GM19324 (cell line): ENCODE measurements around the gene SLC44A1.

Experiments used
- ATAC-seq: cut with Tn5 transposase; IDR thresholded peaks from one replicate; pipeline ENCODE4 v1.9.1; 2021; ENCODE audit warnings: mild to moderate bottlenecking, moderate library complexity; ENCODE audit not compliant: unreplicated experiment, low FRiP score

The SLC44A1 gene

DNA sequence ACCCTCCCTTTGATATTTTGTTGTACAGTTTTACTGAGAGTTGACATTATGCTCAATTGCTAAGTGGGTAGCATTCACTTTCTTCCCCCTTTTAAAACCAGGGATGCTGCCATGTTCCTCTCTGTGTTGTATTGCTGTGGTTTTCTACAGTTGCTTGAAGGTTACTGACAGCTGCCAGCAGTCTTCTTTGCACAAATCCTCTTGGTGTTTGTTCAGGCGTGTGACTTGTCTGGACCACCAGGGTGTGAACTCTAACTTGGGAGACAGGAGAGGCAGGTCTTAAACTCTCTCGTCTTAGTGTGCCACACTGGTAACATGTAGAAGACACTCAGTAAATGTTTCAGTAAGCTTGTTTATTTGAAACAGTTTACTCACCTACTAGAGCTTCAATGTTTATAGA lies 25.1 kb downstream of the SLC44A1 start:
- ATAC-seq: no peak

DNA sequence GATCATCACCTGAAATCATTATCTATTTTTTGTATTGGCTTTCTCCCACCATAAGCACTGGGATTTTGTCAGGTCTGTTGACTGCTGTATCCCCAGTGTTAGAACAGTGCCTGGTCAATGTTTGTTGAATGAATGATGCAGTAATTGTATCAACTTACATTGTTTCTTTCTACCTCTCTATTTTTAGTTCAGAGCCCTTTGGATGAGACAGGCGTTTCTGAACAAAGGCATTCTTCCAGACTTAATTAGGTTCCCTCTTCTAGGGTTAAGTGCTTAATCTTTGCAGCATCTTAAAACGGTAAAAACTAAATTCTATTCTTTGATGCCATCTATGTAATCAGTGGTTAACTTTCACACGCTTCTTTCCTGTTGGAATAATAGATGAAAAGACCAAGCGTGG lies 26.3 kb downstream of the SLC44A1 start:
- no peak for ATAC-seq

GRCh38 chr9:105273731-105274130 lies 29.3 kb downstream of the SLC44A1 start:
- no peak for ATAC-seq

GRCh38 chr9:105275111-105275510 lies 30.7 kb downstream of the SLC44A1 start:
- ATAC-seq: no peak

DNA sequence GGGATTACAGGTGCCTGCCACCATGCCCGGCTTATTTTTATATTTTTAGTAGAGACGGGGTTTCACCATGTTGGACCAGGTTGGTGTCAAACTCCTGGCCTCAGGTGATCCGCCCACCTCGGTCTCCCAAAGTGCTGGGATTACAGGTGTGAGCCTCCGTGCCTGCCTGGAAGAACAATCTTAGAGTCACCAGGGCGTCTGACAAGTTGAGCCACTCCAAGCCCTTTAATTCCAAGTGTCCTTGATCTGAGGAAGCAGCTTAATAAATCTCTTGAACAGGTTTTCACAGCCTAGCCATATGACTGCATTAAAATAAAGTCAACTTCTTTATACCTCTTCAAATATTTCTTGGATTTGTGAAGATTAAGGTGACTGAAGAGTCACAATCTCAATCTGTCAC lies 31.5 kb downstream of the SLC44A1 start:
- ATAC-seq: no peak

GRCh38 chr9:105278751-105279150 lies 34.3 kb downstream of the SLC44A1 start:
- no peak for ATAC-seq

DNA sequence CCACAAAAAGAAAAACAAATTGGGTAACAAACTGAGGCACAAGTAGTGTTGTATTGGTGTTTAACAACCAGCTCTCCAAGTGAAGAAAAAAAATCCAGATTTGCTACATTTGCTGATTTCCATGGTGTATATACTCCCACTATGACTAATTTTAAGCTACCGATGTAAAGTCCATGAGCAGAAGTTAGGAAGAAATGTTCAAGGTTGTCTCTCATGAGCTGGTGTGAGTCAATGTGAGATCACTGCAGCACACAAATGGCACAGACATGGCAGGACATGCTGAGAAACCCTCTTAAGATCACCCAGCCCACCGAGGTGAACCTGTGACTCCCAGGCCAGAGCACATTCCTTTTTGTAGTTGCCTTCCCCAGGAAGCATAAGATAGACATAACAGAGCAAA lies 36.2 kb downstream of the SLC44A1 start:
- ATAC-seq: no peak

DNA sequence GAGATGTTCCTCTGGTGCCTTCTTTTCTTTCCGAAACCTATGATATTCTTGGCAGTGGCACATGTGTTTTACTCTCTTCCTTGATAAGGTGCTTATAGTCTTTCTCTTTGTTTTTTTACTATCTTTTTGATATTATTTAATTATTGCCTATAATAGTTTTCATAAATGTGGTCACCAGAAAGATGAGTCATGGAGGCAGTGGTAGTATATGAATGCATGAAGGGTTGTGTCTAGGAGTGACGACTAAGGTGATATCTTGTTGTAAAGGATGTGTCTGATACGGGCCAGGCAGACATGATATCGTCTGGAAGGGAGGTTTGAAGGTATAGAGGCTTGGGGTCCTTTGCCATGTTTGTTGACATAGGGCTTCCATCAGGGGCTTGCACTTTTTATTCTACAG lies 36.8 kb downstream of the SLC44A1 start:
- ATAC-seq: no peak

- ATAC-seq: no peak
These were observed 37.5 kb downstream of the SLC44A1 start for GRCh38 chr9:105281926-105282325.

DNA sequence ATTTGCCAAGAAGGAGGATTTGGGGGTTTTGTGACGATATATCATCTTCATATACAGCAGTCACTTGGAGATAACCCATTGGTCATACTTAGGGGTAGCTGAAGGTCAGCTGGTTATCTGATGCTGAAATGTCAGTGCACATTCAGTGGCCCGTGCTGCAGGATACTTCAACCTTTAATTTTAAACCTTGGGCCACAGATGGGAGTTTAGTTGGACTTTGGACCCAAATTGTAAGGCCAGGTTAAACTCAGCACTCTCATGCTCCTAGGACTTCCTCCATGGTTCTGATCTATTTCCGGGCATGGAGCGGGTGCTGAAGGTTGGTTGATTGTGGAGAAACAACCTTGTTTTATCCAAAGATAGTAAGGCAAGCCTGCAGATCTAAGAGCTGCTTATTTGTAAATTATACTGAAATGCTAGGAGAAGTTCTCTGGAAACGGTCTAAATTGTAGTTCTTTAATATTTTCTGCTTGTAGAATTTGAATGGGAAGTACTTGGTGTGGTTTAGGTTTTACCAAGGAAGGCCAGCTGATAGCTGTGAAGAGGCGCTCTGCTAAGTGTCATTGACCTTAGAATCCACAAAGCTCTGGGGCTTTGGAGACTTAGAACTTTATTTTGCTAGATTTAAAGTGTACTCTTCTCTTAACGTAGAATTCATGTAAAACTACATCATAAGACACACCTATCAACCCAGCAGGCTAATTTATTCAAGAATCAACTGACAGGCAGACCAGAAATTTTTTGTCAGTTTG lies 38.6 kb downstream of the SLC44A1 start:
- no peak for ATAC-seq

DNA sequence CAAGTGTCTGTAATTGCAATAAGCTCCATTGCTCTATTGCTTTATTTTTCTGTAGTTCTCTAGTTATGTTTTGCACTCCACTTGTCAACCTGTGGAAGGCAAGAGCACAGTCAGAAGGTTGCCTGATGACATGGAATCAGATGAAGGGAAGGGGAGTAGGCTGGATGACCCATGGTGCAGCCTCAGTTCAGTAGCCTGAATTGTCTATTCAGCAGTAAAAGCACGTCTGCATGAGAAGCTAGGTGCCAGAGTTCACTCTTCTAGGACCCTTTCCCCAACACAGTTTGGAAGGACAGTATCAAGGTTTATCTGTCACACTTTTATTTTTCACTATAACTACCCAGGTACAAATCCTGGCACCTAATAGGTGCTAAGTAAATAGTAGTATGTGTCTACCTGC lies 39.3 kb downstream of the SLC44A1 start:
- no peak for ATAC-seq

GRCh38 chr9:105284463-105284862 lies 40.0 kb downstream of the SLC44A1 start:
- no peak for ATAC-seq

- no peak for ATAC-seq
These were observed 41.6 kb downstream of the SLC44A1 start for GRCh38 chr9:105286098-105286497.

GRCh38 chr9:105289305-105289704 lies 44.9 kb downstream of the SLC44A1 start:
- ATAC-seq: no peak

DNA sequence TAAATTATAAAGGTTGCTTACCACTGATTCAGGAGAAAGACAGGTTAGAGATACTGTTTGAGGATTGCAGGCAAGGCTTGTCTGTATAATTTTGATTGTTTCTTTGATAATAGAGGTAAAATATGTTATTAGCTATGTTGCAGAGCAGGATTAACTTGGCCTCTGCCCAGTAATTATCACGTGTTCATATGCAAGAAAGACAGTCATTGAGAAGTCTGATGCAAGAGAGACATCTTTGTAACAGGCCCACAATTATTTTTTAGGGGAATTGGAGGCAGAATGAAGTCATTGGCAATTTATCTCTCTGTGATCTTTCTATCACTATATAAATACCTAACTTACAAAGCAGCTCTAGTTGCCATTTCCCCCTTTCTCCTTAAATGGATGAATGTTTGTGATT lies 46.0 kb downstream of the SLC44A1 start:
- no peak for ATAC-seq

GRCh38 chr9:105290954-105291353 lies 46.5 kb downstream of the SLC44A1 start:
- ATAC-seq: no peak

DNA sequence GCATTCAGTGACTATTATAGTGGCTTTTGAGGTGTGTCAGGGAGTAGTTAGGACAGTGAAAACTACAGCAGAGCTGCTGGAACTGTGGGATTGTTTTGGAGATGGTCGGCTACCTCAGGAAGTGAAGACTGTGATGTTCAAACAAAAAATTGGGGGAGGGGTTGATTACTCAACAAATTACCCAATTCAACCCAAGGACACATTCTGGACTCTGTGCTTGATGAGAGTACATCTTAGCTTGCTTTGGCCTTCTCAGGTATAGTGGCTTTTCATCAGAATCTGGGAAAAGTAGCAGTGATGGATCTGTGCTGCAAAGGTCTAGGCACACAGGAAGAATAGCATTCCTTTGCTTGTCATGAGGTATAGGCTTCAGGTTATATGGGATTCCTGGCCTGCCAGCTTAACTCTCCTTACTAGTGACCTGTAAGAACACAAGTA lies 47.0 kb downstream of the SLC44A1 start:
- ATAC-seq: no peak

- no peak for ATAC-seq
These were observed 47.5 kb downstream of the SLC44A1 start for GRCh38 chr9:105291938-105292337.

- no peak for ATAC-seq
These were observed 49.0 kb downstream of the SLC44A1 start for GRCh38 chr9:105293408-105293807.

DNA sequence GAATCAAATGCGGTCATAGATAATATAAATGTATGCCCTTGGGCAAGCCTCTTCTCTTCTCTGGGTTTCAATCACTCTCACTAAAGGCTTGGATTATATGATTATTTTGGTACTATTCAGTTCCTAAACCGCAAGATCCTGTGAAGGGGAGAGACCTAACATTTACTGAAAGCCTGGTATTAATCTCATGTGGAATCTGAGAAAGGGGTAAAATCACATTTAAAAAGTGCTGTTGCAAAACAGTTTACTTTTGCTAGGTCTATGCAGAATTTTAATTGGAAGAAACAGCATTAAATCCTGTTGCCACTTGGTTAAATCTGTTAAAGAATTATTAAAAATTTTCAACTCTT lies 50.7 kb downstream of the SLC44A1 start:
- no peak for ATAC-seq

DNA sequence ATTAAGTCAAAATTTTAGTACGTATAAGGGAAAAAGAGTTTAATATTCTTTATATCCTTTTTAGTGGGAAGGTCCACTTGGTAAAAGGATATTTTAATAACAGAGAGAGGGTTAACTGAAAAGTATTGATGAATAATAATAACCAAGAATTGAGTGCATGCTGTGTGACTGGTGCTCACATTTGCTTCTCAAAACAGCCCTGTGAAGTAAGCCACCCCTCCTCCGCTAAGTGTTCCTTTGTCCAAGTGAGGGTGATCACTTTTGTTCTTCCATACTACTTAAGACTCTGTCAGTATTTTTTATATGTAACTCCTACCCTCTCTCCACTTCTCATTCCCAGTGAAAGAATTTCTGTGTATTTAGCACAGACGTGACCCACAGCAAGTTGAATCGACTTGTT lies 51.5 kb downstream of the SLC44A1 start:
- ATAC-seq: no peak

GRCh38 chr9:105296445-105296844 lies 52.0 kb downstream of the SLC44A1 start:
- ATAC-seq: no peak

DNA sequence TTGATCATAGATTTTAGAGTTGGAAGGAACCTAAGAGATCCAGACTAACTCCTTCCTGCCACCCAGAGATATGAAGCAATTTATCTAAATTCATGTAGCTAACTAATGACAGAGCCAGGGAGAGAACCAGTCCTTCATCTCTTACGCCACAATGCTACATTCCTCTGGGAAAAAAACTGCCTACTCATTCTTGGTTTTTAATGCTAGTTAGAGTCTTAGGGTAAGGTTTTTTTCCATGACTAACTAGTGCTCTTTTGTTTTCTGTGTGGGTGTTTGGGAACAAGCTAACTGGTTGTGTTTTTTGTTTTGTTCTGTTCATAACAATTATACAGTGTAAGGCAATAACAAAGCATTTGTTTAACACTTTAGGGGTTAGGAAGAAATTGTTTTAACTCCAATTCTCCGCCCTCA lies 52.4 kb downstream of the SLC44A1 start:
- ATAC-seq: no peak
